ENCODE results near the gene TEDC2. TPM values are rescaled to one million over a fixed set of nuclear protein-coding genes. Genes with fewer than 3 reads are reported as not detected.

The TEDC2 gene
- total RNA-seq, 1 experiment from 2014 or later = 28.2 TPM

DNA sequence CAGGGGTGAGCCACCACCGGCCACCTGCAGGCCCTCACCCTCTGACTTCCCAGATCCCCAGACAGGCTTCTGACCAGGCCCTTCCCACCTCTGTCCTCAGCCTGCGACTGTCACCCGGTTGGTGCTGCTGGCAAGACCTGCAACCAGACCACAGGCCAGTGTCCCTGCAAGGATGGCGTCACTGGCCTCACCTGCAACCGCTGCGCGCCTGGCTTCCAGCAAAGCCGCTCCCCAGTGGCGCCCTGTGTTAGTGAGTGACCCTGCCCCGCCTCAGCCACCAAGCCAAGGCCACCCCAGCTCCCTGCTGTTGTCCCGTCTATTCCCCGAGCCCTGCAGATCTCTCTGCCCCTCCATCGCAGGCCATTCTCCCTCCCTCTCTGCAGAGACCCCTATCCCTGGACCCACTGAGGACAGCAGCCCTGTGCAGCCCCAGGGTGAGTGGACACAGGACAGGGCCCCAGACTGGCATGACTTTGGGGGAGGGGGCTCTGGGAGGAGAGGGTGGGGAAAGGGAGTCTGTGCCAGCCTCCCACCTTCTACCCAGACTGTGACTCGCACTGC is 13.1 kb downstream of the TEDC2 start:
- Mint-ChIP-seq H3K36me3 (ENCODE audit: insufficient read depth, unreplicated experiment) (peaks cover 42% of the 10 kb centered on the region), H3K4me1 (ENCODE audit: low read depth, unreplicated experiment) (peaks cover 31% of the 10 kb centered on the region), H3K27ac (ENCODE audit: unreplicated experiment) (peak overlapping the region; percentile 66), H3K9me3 (ENCODE audit: low read depth, unreplicated experiment) (no peaks in the 10 kb centered on the region), H3K27me3 (ENCODE audit: unreplicated experiment) (peaks cover 44% of the 10 kb centered on the region), H3K4me3 (ENCODE audit: low read depth, unreplicated experiment) (peak overlapping the region; percentile 79)
- peak; percentile 35 for DNase-seq
- CTCF ChIA-PET = no interaction called here
- no TSS peak for BruUV-seq (replicated peaks)
- intact Hi-C loops (cut with micrococcal nuclease; ENCODE audit: unreplicated experiment) = no loop called here
- TF ChIP-seq, protein P1, sequence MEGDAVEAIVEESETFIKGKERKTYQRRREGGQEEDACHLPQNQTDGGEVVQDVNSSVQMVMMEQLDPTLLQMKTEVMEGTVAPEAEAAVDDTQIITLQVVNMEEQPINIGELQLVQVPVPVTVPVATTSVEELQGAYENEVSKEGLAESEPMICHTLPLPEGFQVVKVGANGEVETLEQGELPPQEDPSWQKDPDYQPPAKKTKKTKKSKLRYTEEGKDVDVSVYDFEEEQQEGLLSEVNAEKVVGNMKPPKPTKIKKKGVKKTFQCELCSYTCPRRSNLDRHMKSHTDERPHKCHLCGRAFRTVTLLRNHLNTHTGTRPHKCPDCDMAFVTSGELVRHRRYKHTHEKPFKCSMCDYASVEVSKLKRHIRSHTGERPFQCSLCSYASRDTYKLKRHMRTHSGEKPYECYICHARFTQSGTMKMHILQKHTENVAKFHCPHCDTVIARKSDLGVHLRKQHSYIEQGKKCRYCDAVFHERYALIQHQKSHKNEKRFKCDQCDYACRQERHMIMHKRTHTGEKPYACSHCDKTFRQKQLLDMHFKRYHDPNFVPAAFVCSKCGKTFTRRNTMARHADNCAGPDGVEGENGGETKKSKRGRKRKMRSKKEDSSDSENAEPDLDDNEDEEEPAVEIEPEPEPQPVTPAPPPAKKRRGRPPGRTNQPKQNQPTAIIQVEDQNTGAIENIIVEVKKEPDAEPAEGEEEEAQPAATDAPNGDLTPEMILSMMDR (IDR thresholded peaks at IDR 0.05; ENCODE audit: unreplicated experiment) = no peak

DNA sequence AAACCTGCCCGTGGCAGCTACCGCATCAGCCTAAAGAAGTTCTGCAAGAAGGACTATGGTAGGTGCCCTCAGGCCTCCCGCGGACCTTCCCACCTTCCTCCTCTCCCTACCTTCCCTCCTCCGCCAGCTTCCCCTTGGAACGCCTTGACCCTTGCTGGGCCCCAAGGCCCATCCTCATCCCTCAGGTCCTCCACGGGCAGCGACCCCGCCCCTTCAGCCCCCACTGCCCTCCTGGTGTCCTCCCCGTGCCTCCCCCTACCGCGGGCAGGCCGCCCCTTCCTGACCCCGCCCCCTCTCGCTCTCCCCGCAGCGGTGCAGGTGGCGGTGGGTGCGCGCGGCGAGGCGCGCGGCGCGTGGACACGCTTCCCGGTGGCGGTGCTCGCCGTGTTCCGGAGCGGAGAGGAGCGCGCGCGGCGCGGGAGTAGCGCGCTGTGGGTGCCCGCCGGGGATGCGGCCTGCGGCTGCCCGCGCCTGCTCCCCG is 13.6 kb downstream of the TEDC2 start:
- H3K4me1 Mint-ChIP-seq (ENCODE audit: low read depth, unreplicated experiment) = peaks cover 36% of the 10 kb centered on the region
- TF ChIP-seq, protein P1 (IDR thresholded peaks at IDR 0.05; ENCODE audit: unreplicated experiment) = no peak
- DNase-seq = no peak
- H3K27me3 Mint-ChIP-seq (ENCODE audit: unreplicated experiment) = peaks cover 44% of the 10 kb centered on the region
- intact Hi-C loops (cut with micrococcal nuclease; ENCODE audit: unreplicated experiment) = no loop called here
- H3K4me3 Mint-ChIP-seq (ENCODE audit: low read depth, unreplicated experiment) = peak overlapping the region; percentile 79
- CTCF ChIA-PET = no interaction called here
- H3K36me3 Mint-ChIP-seq (ENCODE audit: insufficient read depth, unreplicated experiment) = peaks cover 38% of the 10 kb centered on the region
- H3K27ac Mint-ChIP-seq (ENCODE audit: unreplicated experiment) = peak overlapping the region; percentile 66
- no TSS peak for BruUV-seq (replicated peaks)
- H3K9me3 Mint-ChIP-seq (ENCODE audit: low read depth, unreplicated experiment) = no peaks in the 10 kb centered on the region

DNA sequence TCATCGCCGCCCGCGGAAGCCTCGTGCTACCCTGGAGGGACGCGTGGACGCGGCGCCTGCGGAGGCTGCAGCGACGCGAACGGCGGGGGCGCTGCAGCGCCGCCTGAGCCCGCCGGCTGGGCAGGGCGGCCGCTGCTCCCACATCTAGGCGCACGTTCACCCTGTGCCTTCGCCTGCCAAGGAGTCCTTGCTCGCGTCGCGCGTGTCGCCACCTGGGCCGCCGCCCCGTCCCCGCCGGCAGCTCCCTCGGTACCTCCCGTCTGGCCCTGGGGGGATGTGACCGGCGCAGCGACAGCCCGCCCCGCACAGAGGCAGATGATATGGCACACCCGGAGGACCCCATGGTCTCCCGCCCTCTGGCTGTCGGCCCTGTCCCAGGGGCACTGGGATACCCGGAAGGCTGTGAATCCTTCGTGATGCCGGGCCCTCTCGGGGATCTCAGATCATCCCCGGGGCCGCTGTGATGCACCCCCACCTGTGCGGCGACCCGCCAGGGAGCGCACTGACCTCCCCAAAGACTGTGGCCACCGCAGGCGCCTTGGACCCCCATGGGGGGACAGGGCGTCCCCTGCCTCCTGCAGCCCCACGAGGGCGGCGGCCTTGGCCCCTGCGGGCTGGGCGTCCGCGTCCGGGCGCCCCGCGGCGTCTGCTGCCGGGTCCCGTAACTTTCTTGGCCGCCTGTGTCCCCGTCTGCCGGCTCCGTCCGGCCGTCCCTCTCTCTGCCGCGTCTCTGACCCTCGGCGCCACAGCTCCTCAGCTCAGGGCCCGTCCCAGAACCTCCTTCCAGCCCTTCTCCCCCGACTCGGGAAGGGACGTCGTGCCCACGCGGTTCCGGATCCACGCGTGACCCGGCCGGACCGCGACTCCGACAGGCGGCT is 14.3 kb downstream of the TEDC2 start:
- no peaks in the 10 kb centered on the region for H3K9me3 Mint-ChIP-seq (ENCODE audit: low read depth, unreplicated experiment)
- CTCF ChIA-PET = interaction anchor here (0.7 kb wide), 1 partner anchor 42 kb away, joined by 5 read pairs; no protein-coding TSS in a partner anchor
- peaks cover 37% of the 10 kb centered on the region for H3K27me3 Mint-ChIP-seq (ENCODE audit: unreplicated experiment)
- intact Hi-C loops (cut with micrococcal nuclease; ENCODE audit: unreplicated experiment) = no loop called here
- peak; percentile 60 for DNase-seq
- H3K36me3 Mint-ChIP-seq (ENCODE audit: insufficient read depth, unreplicated experiment) = peaks cover 32% of the 10 kb centered on the region
- peaks cover 36% of the 10 kb centered on the region for H3K4me1 Mint-ChIP-seq (ENCODE audit: low read depth, unreplicated experiment)
- peak overlapping the region; percentile 79 for H3K4me3 Mint-ChIP-seq (ENCODE audit: low read depth, unreplicated experiment)
- TF ChIP-seq, protein P1 (IDR thresholded peaks at IDR 0.05; ENCODE audit: unreplicated experiment) = peak; percentile 16
- no TSS peak for BruUV-seq (replicated peaks)
- peak overlapping the region; percentile 36 for H3K27ac Mint-ChIP-seq (ENCODE audit: unreplicated experiment)

DNA sequence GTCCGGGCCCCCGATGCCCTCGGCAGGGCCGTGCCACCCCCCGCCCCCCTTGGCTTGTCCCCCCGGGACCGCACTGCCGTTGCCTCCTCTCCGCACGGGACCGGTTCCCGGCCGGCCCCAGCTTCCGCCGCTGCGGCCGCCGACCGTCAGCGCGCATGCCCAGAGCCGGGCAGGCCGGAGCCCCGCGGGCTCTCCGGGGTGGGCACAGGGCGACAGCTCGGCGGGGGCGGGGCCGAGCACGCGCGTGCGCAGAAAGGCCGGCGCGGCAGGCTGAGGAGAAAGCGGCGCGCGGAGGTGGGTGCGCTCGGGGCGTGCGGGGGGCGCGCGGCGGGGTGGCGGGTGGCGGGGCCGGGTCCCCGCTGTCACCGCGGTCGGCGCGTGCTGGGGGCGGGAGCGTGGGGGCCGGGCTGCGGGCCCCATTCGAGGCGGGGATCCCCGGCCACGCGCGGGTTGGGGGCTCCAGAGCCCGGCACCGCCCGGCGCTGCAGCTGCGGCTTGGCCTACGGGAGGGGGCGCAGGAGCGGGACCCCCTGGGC is 15.0 kb downstream of the TEDC2 start, which contains the start of gene TBC1D24:
Gene TBC1D24, plus strand, starts transcription at position 251 of the 536 bp plus-strand sequence. CDS start 21,022 bp downstream, outside the sequence.
- BruUV-seq (replicated peaks) = no TSS peak
- Mint-ChIP-seq H3K4me1 (ENCODE audit: low read depth, unreplicated experiment) (peaks cover 31% of the 10 kb centered on the region), H3K9me3 (ENCODE audit: low read depth, unreplicated experiment) (no peaks in the 10 kb centered on the region), H3K27ac (ENCODE audit: unreplicated experiment) (peak within 1 kb of the TSS; percentile 36), H3K4me3 (ENCODE audit: low read depth, unreplicated experiment) (peak within 1 kb of the TSS; percentile 79), H3K27me3 (ENCODE audit: unreplicated experiment) (peaks cover 30% of the 10 kb centered on the region), H3K36me3 (ENCODE audit: insufficient read depth, unreplicated experiment) (peaks cover 32% of the 10 kb centered on the region)
- peak; percentile 95 for DNase-seq
- TF ChIP-seq, protein P1 (IDR thresholded peaks at IDR 0.05; ENCODE audit: unreplicated experiment) = no peak
- CTCF ChIA-PET = no interaction called here
- intact Hi-C loops (cut with micrococcal nuclease; ENCODE audit: unreplicated experiment) = no loop called here

All from Calu3 (cell line).